SK-N-SH (cell line): Measurements from ENCODE around the gene FGD6. TPM values are rescaled to one million over a fixed set of nuclear protein-coding genes. Genes with fewer than 3 reads are reported as not detected.
A peak's percentile ranks its signal among the peaks of the same experiment; 100 is the strongest.

Experiments used
- CTCF ChIA-PET: fragments of 300-600, 350-600 bp; formaldehyde crosslinking; extraction: SDS; loops from one replicate; lab custom pipeline; 2021; lab: Yijun Ruan, JAX
- POLR2A ChIA-PET: fragments of 350-600 bp; sonication (Branson Sonifier 250); formaldehyde crosslinking; extraction: SDS; loops from one replicate; lab custom pipeline; 2020; ENCODE audit warnings: antibody characterized with exemption, inconsistent platforms; lab: Yijun Ruan, JAX
- DNase-seq: peaks from one replicate; pipeline ENCODE4 v3.0.0; 2012
- H2AFZ ChIP-seq: fragments of 200-600 bp; sonication (generic); 2 replicates; pipeline ENCODE4 v1.8.1; 2016; ENCODE audit warnings: antibody characterized with exemption, mild to moderate bottlenecking, low read depth
- H3F3A ChIP-seq: fragments of 200-600 bp; sonication (generic); replicated peaks from 2 replicates; pipeline ENCODE3; 2016; ENCODE audit warnings: antibody characterized with exemption, mild to moderate bottlenecking; ENCODE audit not compliant: insufficient read depth
- H3K27ac ChIP-seq, 2 experiments: fragments of 200-500 bp in 1 of 2; fragments of 200-600 bp in 1 of 2; sonication (Bioruptor generic) in 1 of 2; sonication (generic), shearing (Covaris generic) in 1 of 2; 2 replicates each; pipeline versions ENCODE4 v1.5.1 to v1.6.1; 2014 to 2016; ENCODE audit warnings: low read depth in 2 of 2, inconsistent platforms in 1 of 2, low read length in 1 of 2, mild to moderate bottlenecking in 1 of 2, mixed read lengths in 1 of 2
- H3K27me3 ChIP-seq: fragments of 200-600 bp; sonication (generic), shearing (Covaris generic); 2 replicates; pipeline ENCODE4 v1.6.1; 2016; ENCODE audit warnings: mixed run types; ENCODE audit not compliant: insufficient read depth
- H3K36me3 ChIP-seq, 2 experiments: fragments of 200-500 bp in 1 of 2; fragments of 200-600 bp in 1 of 2; sonication (Bioruptor generic) in 1 of 2; sonication (generic) in 1 of 2; replicated peaks in 1 of 2; 2 replicates each; pipeline versions ENCODE3 to v1.5.1; 2014 to 2016; ENCODE audit warnings: low read length in 1 of 2, mild to moderate bottlenecking in 1 of 2; ENCODE audit not compliant: insufficient read depth in 2 of 2, control insufficient read depth in 1 of 2
- H3K4me1 ChIP-seq, 2 experiments: fragments of 200-500 bp in 1 of 2; fragments of 200-600 bp in 1 of 2; sonication (Bioruptor generic) in 1 of 2; sonication (generic), shearing (Covaris generic) in 1 of 2; 2 replicates each; pipeline versions ENCODE4 v1.5.1 to v1.6.1; 2014 to 2016; ENCODE audit warnings: low read depth in 1 of 2, low read length in 1 of 2, mixed run types in 1 of 2; ENCODE audit not compliant: insufficient read depth in 2 of 2, control insufficient read depth in 1 of 2
- H3K4me2 ChIP-seq: fragments of 200-600 bp; sonication (generic), shearing (Covaris generic); 2 replicates; pipeline ENCODE4 v1.6.1; 2017; ENCODE audit warnings: mixed run types
- H3K4me3 ChIP-seq, 2 experiments: fragments of 200-500 bp in 1 of 2; fragments of 200-600 bp in 1 of 2; sonication (Bioruptor generic) in 1 of 2; sonication (generic), shearing (Covaris generic) in 1 of 2; 2 replicates each; pipeline versions ENCODE4 v1.5.1 to v1.8.1; 2014 to 2016; ENCODE audit warnings: low read depth in 2 of 2, inconsistent platforms in 1 of 2, low read length in 1 of 2, mild to moderate bottlenecking in 1 of 2, mixed read lengths in 1 of 2, moderate library complexity in 1 of 2
- H3K79me2 ChIP-seq: fragments of 200-600 bp; sonication (generic); 2 replicates; pipeline ENCODE4 v1.8.1; 2017; ENCODE audit warnings: mild to moderate bottlenecking; ENCODE audit not compliant: insufficient read depth
- H3K9ac ChIP-seq: fragments of 200-600 bp; sonication (generic); 2 replicates; pipeline ENCODE4 v1.6.1; 2017; ENCODE audit warnings: mixed run types
- H3K9me2 ChIP-seq: fragments of 200-600 bp; sonication (generic); 2 replicates; pipeline ENCODE4 v1.6.1; 2017; ENCODE audit warnings: mixed run types
- H3K9me3 ChIP-seq: fragments of 200-600 bp; sonication (generic); 2 replicates; pipeline ENCODE4 v1.6.1; 2017; ENCODE audit warnings: mixed run types, mild to moderate bottlenecking, moderate library complexity
- H4K20me1 ChIP-seq: fragments of 200-600 bp; sonication (generic); 2 replicates; pipeline ENCODE4 v1.6.1; 2017; ENCODE audit warnings: mild to moderate bottlenecking, mixed run types; ENCODE audit not compliant: insufficient read depth
- CHD2 ChIP-seq: fragments of 150-350 bp; IDR thresholded peaks from 2 replicates; pipeline ENCODE4 v1.6.1; 2018; ENCODE audit warnings: low read length; ENCODE audit not compliant: partially characterized antibody
- ELF1 ChIP-seq: IDR thresholded peaks from 2 replicates; pipeline ENCODE4 v1.4.0; 2012
- EP300 ChIP-seq, 2 experiments: IDR thresholded peaks; 2 replicates each; pipeline versions ENCODE4 v1.4.0 to v1.6.1; 2012; ENCODE audit warnings: borderline replicate concordance in 1 of 2, low read depth in 1 of 2, low read length in 1 of 2
- EZH2phosphoT487 ChIP-seq: fragments of 200-600 bp; sonication (generic); IDR thresholded peaks from 2 replicates; pipeline ENCODE4 v1.6.1; 2017; ENCODE audit warnings: low read depth, mixed run types, mild to moderate bottlenecking, antibody characterized with exemption, moderate library complexity, borderline replicate concordance
- FOSL2 ChIP-seq: IDR thresholded peaks from 2 replicates; pipeline ENCODE4 v1.4.0; 2012; ENCODE audit warnings: low read depth, mild to moderate bottlenecking, moderate library complexity, borderline replicate concordance
- FOXJ3 ChIP-seq: sonication (generic); formaldehyde crosslinking; IDR thresholded peaks from 2 replicates; pipeline ENCODE4 v1.5.1; 2020; ENCODE audit warnings: mild to moderate bottlenecking, missing genetic modification reagents
- FOXM1 ChIP-seq: IDR thresholded peaks from 2 replicates; pipeline ENCODE4 v1.4.0; 2012; ENCODE audit warnings: low read depth, mild to moderate bottlenecking
- GATA2 ChIP-seq: sonication (generic); formaldehyde crosslinking; IDR thresholded peaks from 2 replicates; pipeline ENCODE4 v1.5.0; 2020; ENCODE audit warnings: mild to moderate bottlenecking, missing genetic modification reagents
- JUND ChIP-seq: IDR thresholded peaks from 2 replicates; pipeline ENCODE4 v1.4.0; 2012
- MEF2A ChIP-seq: IDR thresholded peaks from 2 replicates; pipeline ENCODE4 v1.4.0; 2012; ENCODE audit warnings: low read depth, borderline replicate concordance
- NFIC ChIP-seq: IDR thresholded peaks from 2 replicates; pipeline ENCODE4 v1.4.0; 2012; ENCODE audit warnings: borderline replicate concordance
- NRF1 ChIP-seq: IDR thresholded peaks from 2 replicates; pipeline ENCODE4 v1.6.1; 2012; ENCODE audit warnings: low read depth, mild to moderate bottlenecking, low read length
- POLR2AphosphoS5 ChIP-seq: IDR thresholded peaks from 2 replicates; pipeline ENCODE4 v1.6.1; 2012; ENCODE audit warnings: low read depth, low read length
- RCOR1 ChIP-seq: fragments of 150-350 bp; IDR thresholded peaks from 2 replicates; pipeline ENCODE4 v1.6.1; 2017; ENCODE audit warnings: antibody characterized with exemption, low read length
- RXRA ChIP-seq: IDR thresholded peaks from 2 replicates; pipeline ENCODE4 v1.4.0; 2012; ENCODE audit warnings: low read depth, mild to moderate bottlenecking, borderline replicate concordance
- SMC3 ChIP-seq: IDR thresholded peaks from 2 replicates; pipeline ENCODE4 v1.6.1; 2012; ENCODE audit warnings: low read depth, low read length, improper control_type of control experiment
- TAF1 ChIP-seq: IDR thresholded peaks from 2 replicates; pipeline ENCODE4 v1.6.1; 2012; ENCODE audit warnings: low read depth, mild to moderate bottlenecking, low read length, moderate library complexity, borderline replicate concordance
- TCF12 ChIP-seq: IDR thresholded peaks from 2 replicates; pipeline ENCODE4 v1.4.0; 2012
- TEAD4 ChIP-seq: IDR thresholded peaks from 2 replicates; pipeline ENCODE4 v1.4.0; 2012; ENCODE audit warnings: mild to moderate bottlenecking, borderline replicate concordance; ENCODE audit not compliant: insufficient read depth
- WGBS: methylation state at CpG from one replicate; pipeline ENCODE4 v1.1.6; 2017; ENCODE audit warnings: low lambda C conversion rate; 5-methylcytosine and 5-hydroxymethylcytosine counted together
- polyA plus RNA-seq, 3 experiments: library from polyadenylated mRNA; depleted of rRNA; stranded (reverse); fragments of >200 nt; gene quantifications; 2 replicates each; pipeline ENCODE4 v1.2.3, GENCODE V29; 2012
- TF ChIP-seq, protein P1 (sequence below): IDR thresholded peaks from 2 replicates; pipeline ENCODE4 v1.6.1; 2012; ENCODE audit warnings: mild to moderate bottlenecking, low read depth, low read length, moderate library complexity
- TF ChIP-seq, protein P2 (sequence below): fragments of 200-600 bp; sonication (generic); IDR thresholded peaks from 2 replicates; pipeline ENCODE4 v1.6.1; 2017; ENCODE audit warnings: antibody characterized with exemption, mild to moderate bottlenecking, moderate library complexity
- TF ChIP-seq, protein P3 (sequence below): IDR thresholded peaks from 2 replicates; pipeline ENCODE4 v1.4.0; 2012; ENCODE audit warnings: low read depth
- TF ChIP-seq, protein P4 (sequence below): IDR thresholded peaks from 2 replicates; pipeline ENCODE4 v1.4.0; 2012; ENCODE audit warnings: low read depth, borderline replicate concordance
- TF ChIP-seq, protein P5 (sequence below): IDR thresholded peaks from 2 replicates; pipeline ENCODE4; 2012

Gene FGD6
- 2.8 and 3.8 TPM in 2 replicates for polyA plus RNA-seq (2012; rRNA removed)
- 2.4 and 2.7 TPM in 2 replicates for polyA plus RNA-seq (2012; cell fraction: cytosol; rRNA removed)
- polyA plus RNA-seq (2012; cell fraction: nucleus; rRNA removed), result 3.9 and 9.8 TPM in 2 replicates

DNA sequence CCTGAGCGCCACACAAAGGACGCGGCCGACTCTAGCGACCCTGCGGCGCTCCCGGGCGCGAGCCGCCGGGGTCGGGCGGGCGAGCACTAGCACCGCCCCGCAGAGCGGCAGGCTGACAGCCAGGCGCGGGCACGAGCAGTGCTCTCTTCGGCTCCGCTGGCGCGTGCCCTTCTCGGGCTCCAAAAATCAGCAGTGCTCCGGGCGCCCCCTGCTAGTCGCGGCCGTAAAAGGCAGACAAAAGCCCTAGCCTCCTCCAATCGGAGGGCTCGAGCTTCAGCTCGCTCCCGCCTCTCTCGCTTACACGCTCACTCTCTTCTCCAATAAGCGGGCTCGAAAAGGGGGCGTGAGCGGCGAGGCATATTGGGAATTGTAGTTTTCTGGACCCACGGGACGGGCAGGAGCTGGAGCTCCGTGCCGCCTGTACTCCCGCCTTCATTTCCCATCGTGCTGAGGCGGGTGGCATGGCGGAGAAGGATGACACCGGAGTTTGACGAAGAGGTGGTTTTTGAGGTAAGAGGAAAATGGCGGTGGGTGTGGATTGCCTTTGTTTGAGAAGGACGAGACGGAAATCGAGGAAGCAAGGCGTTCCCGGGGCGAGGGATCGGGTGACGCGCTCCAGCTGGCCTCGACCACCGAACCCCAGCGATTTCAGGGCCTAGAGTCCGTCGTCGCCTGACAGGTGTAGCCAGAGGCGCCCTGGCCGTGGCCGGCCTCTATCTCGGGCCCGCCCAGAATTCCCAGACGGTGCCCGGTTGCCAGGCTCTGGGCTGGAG lies at the start of gene FGD6, which contains the start of gene VEZT:
Gene FGD6 (minus strand): TSS at position 91 of the 773 bp plus-strand sequence. CDS start 227 bp downstream, outside the sequence.
Gene VEZT (plus strand): TSS at position 431 of the 773 bp plus-strand sequence. CDS start 44 bp downstream, at position 475.
- Histone ChIP-seq H3K27ac (peak within 1 kb of the TSS; percentile 95 to 99), H3K4me3 (peak within 1 kb of the TSS; percentile 93 to 97), H3K27me3 (no peaks in the 10 kb centered on the region), H2AFZ (peak within 1 kb of the TSS; percentile 81), H3K9me3 (no peaks in the 10 kb centered on the region), H3K4me2 (peak within 1 kb of the TSS; percentile 91), H3K36me3 (peaks cover 0 to 3% of the 10 kb centered on the region in 2 experiments), H4K20me1 (no peaks in the 10 kb centered on the region; the same call in 1 of the 2 replicates), H3K79me2 (peaks cover 89% of the 10 kb centered on the region), H3K9ac (peak within 1 kb of the TSS; percentile 88), H3K9me2 (no peaks in the 10 kb centered on the region), H3K4me1 (peaks cover 14 to 28% of the 10 kb centered on the region in 2 experiments; a peak in 3 of 4 replicates), H3F3A (peaks cover 33% of the 10 kb centered on the region)
- 0% methylated on average over 28 of the region's 75 CpGs for WGBS
- peak; percentile 94 for DNase-seq
- ChIA-PET POLR2A (interaction anchor here (0.9 to 1.4 kb wide), 5 partner anchors 23 to 256 kb away, joined by 3 to 14 read pairs (median 4); partner anchors contain the start of genes METAP2 and NR2C1), CTCF (interaction anchor here (0.7 to 3.5 kb wide), 14 partner anchors 17 to 323 kb away, joined by 3 to 37 read pairs (median 4); partner anchors contain the start of genes METAP2 and NR2C1)
- no peak for TF ChIP-seq RXRA
- TF ChIP-seq POLR2AphosphoS5, result peak; percentile 72
- TF ChIP-seq EP300 (IDR thresholded peaks at IDR 0.05; ENCODE audit: borderline replicate concordance in 1 of 2, low read depth in 1 of 2, low read length in 1 of 2), result no peak
- TF ChIP-seq TEAD4, result no peak
- no peak for TF ChIP-seq JUND
- TF ChIP-seq, protein P1, sequence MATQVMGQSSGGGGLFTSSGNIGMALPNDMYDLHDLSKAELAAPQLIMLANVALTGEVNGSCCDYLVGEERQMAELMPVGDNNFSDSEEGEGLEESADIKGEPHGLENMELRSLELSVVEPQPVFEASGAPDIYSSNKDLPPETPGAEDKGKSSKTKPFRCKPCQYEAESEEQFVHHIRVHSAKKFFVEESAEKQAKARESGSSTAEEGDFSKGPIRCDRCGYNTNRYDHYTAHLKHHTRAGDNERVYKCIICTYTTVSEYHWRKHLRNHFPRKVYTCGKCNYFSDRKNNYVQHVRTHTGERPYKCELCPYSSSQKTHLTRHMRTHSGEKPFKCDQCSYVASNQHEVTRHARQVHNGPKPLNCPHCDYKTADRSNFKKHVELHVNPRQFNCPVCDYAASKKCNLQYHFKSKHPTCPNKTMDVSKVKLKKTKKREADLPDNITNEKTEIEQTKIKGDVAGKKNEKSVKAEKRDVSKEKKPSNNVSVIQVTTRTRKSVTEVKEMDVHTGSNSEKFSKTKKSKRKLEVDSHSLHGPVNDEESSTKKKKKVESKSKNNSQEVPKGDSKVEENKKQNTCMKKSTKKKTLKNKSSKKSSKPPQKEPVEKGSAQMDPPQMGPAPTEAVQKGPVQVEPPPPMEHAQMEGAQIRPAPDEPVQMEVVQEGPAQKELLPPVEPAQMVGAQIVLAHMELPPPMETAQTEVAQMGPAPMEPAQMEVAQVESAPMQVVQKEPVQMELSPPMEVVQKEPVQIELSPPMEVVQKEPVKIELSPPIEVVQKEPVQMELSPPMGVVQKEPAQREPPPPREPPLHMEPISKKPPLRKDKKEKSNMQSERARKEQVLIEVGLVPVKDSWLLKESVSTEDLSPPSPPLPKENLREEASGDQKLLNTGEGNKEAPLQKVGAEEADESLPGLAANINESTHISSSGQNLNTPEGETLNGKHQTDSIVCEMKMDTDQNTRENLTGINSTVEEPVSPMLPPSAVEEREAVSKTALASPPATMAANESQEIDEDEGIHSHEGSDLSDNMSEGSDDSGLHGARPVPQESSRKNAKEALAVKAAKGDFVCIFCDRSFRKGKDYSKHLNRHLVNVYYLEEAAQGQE, result 0 out of 2 replicates have a peak, but pooled peaks have one; percentile 5
- TF ChIP-seq, protein P2, sequence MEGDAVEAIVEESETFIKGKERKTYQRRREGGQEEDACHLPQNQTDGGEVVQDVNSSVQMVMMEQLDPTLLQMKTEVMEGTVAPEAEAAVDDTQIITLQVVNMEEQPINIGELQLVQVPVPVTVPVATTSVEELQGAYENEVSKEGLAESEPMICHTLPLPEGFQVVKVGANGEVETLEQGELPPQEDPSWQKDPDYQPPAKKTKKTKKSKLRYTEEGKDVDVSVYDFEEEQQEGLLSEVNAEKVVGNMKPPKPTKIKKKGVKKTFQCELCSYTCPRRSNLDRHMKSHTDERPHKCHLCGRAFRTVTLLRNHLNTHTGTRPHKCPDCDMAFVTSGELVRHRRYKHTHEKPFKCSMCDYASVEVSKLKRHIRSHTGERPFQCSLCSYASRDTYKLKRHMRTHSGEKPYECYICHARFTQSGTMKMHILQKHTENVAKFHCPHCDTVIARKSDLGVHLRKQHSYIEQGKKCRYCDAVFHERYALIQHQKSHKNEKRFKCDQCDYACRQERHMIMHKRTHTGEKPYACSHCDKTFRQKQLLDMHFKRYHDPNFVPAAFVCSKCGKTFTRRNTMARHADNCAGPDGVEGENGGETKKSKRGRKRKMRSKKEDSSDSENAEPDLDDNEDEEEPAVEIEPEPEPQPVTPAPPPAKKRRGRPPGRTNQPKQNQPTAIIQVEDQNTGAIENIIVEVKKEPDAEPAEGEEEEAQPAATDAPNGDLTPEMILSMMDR, result peak; percentile 62
- TF ChIP-seq RCOR1, result no peak
- TF ChIP-seq GATA2 (CRISPR knock-in tag), result no peak
- TF ChIP-seq, protein P3, sequence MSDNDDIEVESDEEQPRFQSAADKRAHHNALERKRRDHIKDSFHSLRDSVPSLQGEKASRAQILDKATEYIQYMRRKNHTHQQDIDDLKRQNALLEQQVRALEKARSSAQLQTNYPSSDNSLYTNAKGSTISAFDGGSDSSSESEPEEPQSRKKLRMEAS, result peak; percentile 88
- TF ChIP-seq, protein P4, sequence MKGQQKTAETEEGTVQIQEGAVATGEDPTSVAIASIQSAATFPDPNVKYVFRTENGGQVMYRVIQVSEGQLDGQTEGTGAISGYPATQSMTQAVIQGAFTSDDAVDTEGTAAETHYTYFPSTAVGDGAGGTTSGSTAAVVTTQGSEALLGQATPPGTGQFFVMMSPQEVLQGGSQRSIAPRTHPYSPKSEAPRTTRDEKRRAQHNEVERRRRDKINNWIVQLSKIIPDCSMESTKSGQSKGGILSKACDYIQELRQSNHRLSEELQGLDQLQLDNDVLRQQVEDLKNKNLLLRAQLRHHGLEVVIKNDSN, result peak; percentile 47; the same call in 1 of the 2 replicates
- no peak for TF ChIP-seq FOXM1
- TF ChIP-seq EZH2phosphoT487, result no peak
- TF ChIP-seq CHD2, result peak; percentile 88
- TF ChIP-seq, protein P5, sequence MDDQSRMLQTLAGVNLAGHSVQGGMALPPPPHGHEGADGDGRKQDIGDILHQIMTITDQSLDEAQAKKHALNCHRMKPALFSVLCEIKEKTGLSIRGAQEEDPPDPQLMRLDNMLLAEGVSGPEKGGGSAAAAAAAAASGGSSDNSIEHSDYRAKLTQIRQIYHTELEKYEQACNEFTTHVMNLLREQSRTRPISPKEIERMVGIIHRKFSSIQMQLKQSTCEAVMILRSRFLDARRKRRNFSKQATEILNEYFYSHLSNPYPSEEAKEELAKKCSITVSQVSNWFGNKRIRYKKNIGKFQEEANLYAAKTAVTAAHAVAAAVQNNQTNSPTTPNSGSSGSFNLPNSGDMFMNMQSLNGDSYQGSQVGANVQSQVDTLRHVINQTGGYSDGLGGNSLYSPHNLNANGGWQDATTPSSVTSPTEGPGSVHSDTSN, result peak; percentile 88
- TF ChIP-seq TAF1, result peak; percentile 70
- TF ChIP-seq TCF12, result 0 out of 2 replicates have a peak, but pooled peaks have one; percentile 3
- 0 out of 2 replicates have a peak, but pooled peaks have one; percentile 33 for TF ChIP-seq NRF1
- TF ChIP-seq FOSL2, result no peak
- peak; percentile 37; the same call in 1 of the 2 replicates for TF ChIP-seq ELF1
- peak; percentile 73 for TF ChIP-seq SMC3
- no peak for TF ChIP-seq FOXJ3
- TF ChIP-seq MEF2A, result no peak
- TF ChIP-seq NFIC, result no peak; the same call in 1 of the 2 replicates
